ENCODE results near the gene PAX2. TPM values are rescaled to one million over a fixed set of nuclear protein-coding genes. Genes with fewer than 3 reads are reported as not detected.

Gene PAX2
- total RNA-seq, 2 donors from 2014 or later, result 0.93 to 0.99 TPM

GRCh38 chr10:100781145-100781665 lies 35.8 kb downstream of the PAX2 start:
- Histone ChIP-seq H3K4me3 (ENCODE audit: low read length) (no peak overlapping the region), H3K27ac (ENCODE audit: low read depth, low read length) (no peak overlapping the region), H3K27me3 (ENCODE audit: control insufficient read depth, insufficient read depth, low read length, poor library complexity, severe bottlenecking) (peaks cover 63% of the 10 kb centered on the region), H3K9ac (ENCODE audit: extremely low read depth, low read length, poor library complexity, severe bottlenecking) (no peak overlapping the region), H3K9me3 (ENCODE audit: control insufficient read depth, low read length) (no peaks in the 10 kb centered on the region), H3K4me1 (ENCODE audit: control insufficient read depth, insufficient read depth, low read length) (no peaks in the 10 kb centered on the region), H3K36me3 (ENCODE audit: control insufficient read depth, insufficient read depth, low read length) (no peaks in the 10 kb centered on the region)
- no peak overlapping the region for H3K4me3 Mint-ChIP-seq
- H3K4me1 Mint-ChIP-seq, result peaks cover 4% of the 10 kb centered on the region
- DNase-seq, result no peak
- peaks cover 88% of the 10 kb centered on the region for H3K27me3 Mint-ChIP-seq (ENCODE audit: insufficient read depth)
- H3K9me3 Mint-ChIP-seq, result peaks cover 6% of the 10 kb centered on the region
- WGBS, 2 experiments (ENCODE audit: insufficient coverage in 1 of 2, insufficient read length in 1 of 2), result 67 to 75% methylated on average over 6 to 11 of the region's 11 CpGs
- TF ChIP-seq CTCF (conservative IDR thresholded peaks at IDR 0.05), result no peak
- H3K36me3 Mint-ChIP-seq (ENCODE audit: low read depth), result no peaks in the 10 kb centered on the region
- H3K27ac Mint-ChIP-seq, result no peak overlapping the region

- no peak for TF ChIP-seq CTCF (conservative IDR thresholded peaks at IDR 0.05)
- DNase-seq, result no peak
- H3K9me3 ChIP-seq (ENCODE audit: control insufficient read depth, low read length), result no peaks in the 10 kb centered on the region
- WGBS, 2 experiments (ENCODE audit: insufficient coverage in 1 of 2, insufficient read length in 1 of 2), result 93 to 94% methylated on average over 8 to 13 of the region's 13 CpGs
- H3K27ac Mint-ChIP-seq, result no peak overlapping the region
- H3K27me3 ChIP-seq (ENCODE audit: control insufficient read depth, insufficient read depth, low read length, poor library complexity, severe bottlenecking), result peaks cover 60% of the 10 kb centered on the region
- H3K4me3 ChIP-seq (ENCODE audit: low read length), result no peak overlapping the region
- H3K4me3 Mint-ChIP-seq, result no peak overlapping the region
- H3K27me3 Mint-ChIP-seq (ENCODE audit: insufficient read depth), result peaks cover 89% of the 10 kb centered on the region
- no peaks in the 10 kb centered on the region for H3K36me3 Mint-ChIP-seq (ENCODE audit: low read depth)
- H3K4me1 ChIP-seq (ENCODE audit: control insufficient read depth, insufficient read depth, low read length), result peaks cover 4% of the 10 kb centered on the region
- no peak overlapping the region for H3K27ac ChIP-seq (ENCODE audit: low read depth, low read length)
- peaks cover 6% of the 10 kb centered on the region for H3K9me3 Mint-ChIP-seq
- peaks cover 9% of the 10 kb centered on the region for H3K4me1 Mint-ChIP-seq
- H3K36me3 ChIP-seq (ENCODE audit: control insufficient read depth, insufficient read depth, low read length), result no peaks in the 10 kb centered on the region
- no peak overlapping the region for H3K9ac ChIP-seq (ENCODE audit: extremely low read depth, low read length, poor library complexity, severe bottlenecking)
Observed at GRCh38 chr10:100782461-100783244, 37.3 kb downstream of the PAX2 start.

- Mint-ChIP-seq H3K27ac (no peak overlapping the region), H3K4me3 (no peak overlapping the region), H3K4me1 (peaks cover 18% of the 10 kb centered on the region), H3K36me3 (ENCODE audit: low read depth) (no peaks in the 10 kb centered on the region), H3K9me3 (peaks cover 6% of the 10 kb centered on the region), H3K27me3 (ENCODE audit: insufficient read depth) (peaks cover 86% of the 10 kb centered on the region)
- DNase-seq, result no peak
- no peak for TF ChIP-seq CTCF (conservative IDR thresholded peaks at IDR 0.05)
- Histone ChIP-seq H3K9ac (ENCODE audit: extremely low read depth, low read length, poor library complexity, severe bottlenecking) (no peak overlapping the region), H3K4me1 (ENCODE audit: control insufficient read depth, insufficient read depth, low read length) (peaks cover 7% of the 10 kb centered on the region), H3K36me3 (ENCODE audit: control insufficient read depth, insufficient read depth, low read length) (no peaks in the 10 kb centered on the region), H3K4me3 (ENCODE audit: low read length) (no peak overlapping the region), H3K9me3 (ENCODE audit: control insufficient read depth, low read length) (no peaks in the 10 kb centered on the region), H3K27ac (ENCODE audit: low read depth, low read length) (no peak overlapping the region), H3K27me3 (ENCODE audit: control insufficient read depth, insufficient read depth, low read length, poor library complexity, severe bottlenecking) (peaks cover 54% of the 10 kb centered on the region)
- WGBS, 2 experiments (ENCODE audit: insufficient coverage in 1 of 2, insufficient read length in 1 of 2), result 85 to 86% methylated on average over 1 to 3 of the region's 3 CpGs
Observed at GRCh38 chr10:100784126-100784525, 38.7 kb downstream of the PAX2 start.

Measured in endodermal cell (in vitro differentiated cells).